Measurements from ENCODE around the gene KCNK5. TPM values are rescaled to one million over a fixed set of nuclear protein-coding genes. Genes with fewer than 3 reads are reported as not detected.
A peak's percentile ranks its signal among the peaks of the same experiment; 100 is the strongest.

Gene KCNK5
- total RNA-seq, 2 donors from 2014 or later: 10.9 to 14.7 TPM

DNA sequence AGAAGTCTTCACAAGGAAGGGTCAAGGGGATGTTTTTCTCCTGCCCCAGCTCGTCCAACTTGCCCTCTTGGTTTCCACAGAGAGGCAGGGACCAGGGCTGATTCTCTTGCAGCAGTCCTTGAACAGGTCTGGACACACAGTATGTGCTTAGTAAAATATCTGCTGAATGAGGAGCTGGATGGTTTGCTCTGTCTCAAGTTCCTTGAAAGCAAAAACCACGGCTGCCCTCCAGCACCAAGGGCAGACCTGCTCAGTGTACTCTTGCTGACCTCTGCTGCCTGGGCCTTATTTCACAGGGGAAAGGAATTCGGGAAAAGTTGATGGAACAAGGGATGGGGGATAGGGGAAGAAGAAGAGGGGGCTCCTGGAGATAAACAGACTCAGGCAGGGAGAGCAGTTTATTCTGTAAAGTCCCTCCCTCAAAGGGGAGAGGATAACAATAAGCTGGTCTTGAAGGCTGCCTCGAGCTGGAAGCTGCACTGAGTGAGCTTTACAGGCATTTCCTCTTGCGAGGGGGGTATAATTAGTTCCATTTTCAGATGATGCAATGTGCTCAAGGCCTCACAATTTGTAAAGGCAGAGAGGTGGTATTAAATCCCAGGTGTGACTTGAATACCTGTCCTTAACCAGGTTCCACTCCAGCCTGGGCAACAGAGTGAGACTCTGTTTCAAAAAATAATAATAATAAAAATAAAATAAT lies 10.3 kb downstream of the KCNK5 start:
- Mint-ChIP-seq H3K36me3 (ENCODE audit: insufficient read depth in 2 of 2) (peaks cover 1 to 25% of the 10 kb centered on the region in 2 donors), H3K4me1 (ENCODE audit: low read depth) (peaks cover 77% of the 10 kb centered on the region), H3K4me3 (no peak overlapping the region), H3K9me3 (no peaks in the 10 kb centered on the region), H3K27me3 (ENCODE audit: low read depth) (no peaks in the 10 kb centered on the region), H3K27ac (no peak overlapping the region)
- DNase-seq: no peak
- ATAC-seq (replicated peaks in 1 of 2): peak in 1 of 2 donors; percentile 39

DNA sequence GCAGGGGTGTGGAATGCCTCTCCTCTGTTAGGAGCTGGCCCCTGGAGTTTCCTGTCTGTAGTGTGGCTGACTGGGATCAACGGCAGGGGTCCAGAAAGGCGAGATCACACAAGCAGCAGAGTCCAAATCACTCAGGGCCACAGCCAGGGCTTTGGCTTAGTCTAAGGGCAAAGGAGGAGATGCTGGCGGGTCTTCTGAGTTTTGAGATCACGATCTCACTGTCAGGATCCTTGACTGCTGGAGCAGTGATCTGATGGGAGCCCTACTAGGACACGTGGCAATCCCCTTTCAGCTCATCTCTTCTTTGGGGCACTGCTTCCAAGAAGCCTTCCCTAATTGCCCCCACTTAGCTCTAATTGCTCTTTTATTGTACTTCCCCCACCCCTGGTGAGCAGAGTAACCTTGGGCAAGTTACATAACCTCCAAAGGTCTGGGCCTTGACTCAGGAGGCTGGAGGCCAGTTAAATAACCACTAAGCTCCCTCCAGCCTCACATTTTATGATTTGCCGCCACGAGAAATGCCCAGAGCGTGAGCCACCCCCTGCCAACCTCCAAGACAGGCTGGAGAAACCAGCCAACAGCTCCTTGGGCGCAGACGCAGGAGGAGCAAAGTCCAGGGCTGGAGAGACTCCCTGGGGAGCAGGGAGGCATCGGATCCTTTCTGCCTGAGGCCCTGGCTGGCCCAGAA lies 12.0 kb downstream of the KCNK5 start:
- DNase-seq: no peak
- ATAC-seq (replicated peaks in 1 of 2): no peak
- no peaks in the 10 kb centered on the region for H3K9me3 Mint-ChIP-seq
- H3K4me1 Mint-ChIP-seq (ENCODE audit: low read depth): peaks cover 62% of the 10 kb centered on the region
- H3K36me3 Mint-ChIP-seq (ENCODE audit: insufficient read depth in 2 of 2): peaks cover 0 to 20% of the 10 kb centered on the region in 2 donors
- H3K27me3 Mint-ChIP-seq (ENCODE audit: low read depth): no peaks in the 10 kb centered on the region
- H3K4me3 Mint-ChIP-seq: no peak overlapping the region
- H3K27ac Mint-ChIP-seq: no peak overlapping the region

DNA sequence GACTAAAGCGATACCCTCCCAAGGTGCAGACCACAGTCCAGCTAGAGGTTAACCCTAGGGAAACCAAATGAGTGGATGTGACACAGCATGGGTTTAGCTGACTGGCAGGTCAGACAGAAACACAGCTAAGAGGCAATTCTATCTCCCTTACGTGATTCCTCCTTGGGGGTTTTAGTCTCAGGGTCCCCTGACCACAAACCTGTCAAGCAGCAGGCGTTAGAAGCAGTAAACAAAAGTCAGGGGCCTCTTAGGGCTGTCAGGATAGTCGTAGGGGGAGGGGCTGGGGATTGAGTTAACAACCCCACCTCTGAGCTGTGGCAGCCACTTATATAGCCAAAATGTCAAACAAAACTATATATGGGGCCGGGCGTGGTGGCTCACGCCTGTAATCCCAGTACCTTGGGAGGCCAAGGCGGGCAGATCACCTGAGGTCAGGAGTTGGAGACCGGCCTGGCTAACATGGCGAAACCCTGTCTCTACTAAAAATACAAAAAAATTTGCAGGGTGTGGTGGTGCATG lies 13.6 kb downstream of the KCNK5 start:
- Mint-ChIP-seq H3K4me3 (no peak overlapping the region), H3K27ac (no peak overlapping the region), H3K27me3 (ENCODE audit: low read depth) (no peaks in the 10 kb centered on the region), H3K4me1 (ENCODE audit: low read depth) (peaks cover 54% of the 10 kb centered on the region), H3K36me3 (ENCODE audit: insufficient read depth in 2 of 2) (peaks cover 0 to 17% of the 10 kb centered on the region in 2 donors), H3K9me3 (no peaks in the 10 kb centered on the region)
- DNase-seq: no peak
- ATAC-seq (replicated peaks in 1 of 2): peak in 1 of 2 donors; percentile 25

DNA sequence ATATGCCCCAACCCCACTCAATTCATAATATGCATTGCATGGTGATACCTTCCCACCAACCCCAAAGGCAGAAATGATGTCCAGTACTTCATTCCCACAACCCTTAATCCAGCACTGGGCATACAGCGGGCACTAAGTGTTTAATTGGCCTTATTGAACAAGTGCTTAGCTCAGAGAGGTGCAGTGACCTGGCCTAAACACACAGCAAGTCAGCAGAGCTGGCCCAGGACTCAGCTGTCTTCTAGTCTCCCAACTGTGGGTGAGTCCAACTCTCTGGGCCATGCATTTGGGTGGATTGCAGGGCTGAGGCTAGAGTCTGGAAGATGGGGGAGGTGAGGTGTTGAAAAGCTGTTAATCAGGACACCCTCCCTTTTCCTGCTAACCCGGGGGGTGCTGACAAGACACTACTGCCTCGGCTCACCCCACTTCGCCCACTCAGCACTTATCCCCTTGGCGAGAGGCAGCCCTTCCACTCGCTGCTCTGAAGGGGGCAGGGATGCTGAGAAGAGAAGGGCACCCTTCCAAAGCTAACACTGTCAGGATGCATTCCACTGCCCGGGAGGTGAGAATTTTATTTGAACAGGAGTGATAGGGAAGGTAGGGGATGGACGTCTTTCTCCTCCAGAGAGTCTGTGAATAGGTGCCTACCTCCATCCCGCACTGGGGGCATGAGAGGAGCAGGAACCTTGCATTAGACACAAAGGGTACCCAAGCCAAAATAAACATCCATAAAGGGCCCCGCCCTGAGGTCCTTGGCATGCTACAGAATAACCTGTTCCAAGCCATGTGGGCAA lies 14.2 kb downstream of the KCNK5 start:
- Mint-ChIP-seq H3K27me3 (ENCODE audit: low read depth) (no peaks in the 10 kb centered on the region), H3K36me3 (ENCODE audit: insufficient read depth in 2 of 2) (peaks cover 0 to 17% of the 10 kb centered on the region in 2 donors), H3K27ac (no peak overlapping the region), H3K4me1 (ENCODE audit: low read depth) (peaks cover 54% of the 10 kb centered on the region), H3K4me3 (no peak overlapping the region), H3K9me3 (no peaks in the 10 kb centered on the region)
- no peak for ATAC-seq (replicated peaks in 1 of 2)
- DNase-seq: no peak

DNA sequence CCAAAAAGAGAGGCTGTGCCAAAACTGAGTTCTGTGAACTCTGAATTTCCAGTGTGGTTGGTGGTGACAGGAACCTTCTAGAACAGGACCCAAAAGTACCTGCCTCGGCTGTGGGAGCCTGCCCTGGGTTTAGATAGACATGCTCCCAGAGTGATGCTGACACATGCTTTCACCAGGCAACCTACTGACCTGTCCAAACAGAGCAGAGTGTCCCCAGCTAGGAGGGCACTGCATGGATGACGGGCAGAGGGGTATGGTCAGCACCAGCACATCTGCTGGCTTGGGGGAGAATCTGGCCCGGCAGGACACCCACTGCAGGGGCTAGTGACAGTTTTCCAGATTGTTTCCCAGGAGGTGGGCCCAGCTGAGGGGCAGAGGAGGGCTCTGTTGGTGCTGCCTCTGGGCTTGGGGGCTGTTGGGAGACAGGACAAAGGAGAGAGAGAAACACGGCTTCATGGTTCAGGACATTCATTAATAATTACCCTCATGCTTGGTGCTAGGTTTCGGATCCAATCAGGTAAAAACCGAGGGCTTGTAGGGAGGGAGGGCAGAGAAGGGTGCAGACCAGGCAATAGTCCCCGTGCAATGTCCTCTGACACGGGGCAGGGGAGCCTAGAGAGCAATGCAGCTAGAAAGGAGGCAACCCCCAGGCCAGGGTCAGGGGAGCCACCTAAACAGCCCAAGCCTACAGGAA lies 15.0 kb downstream of the KCNK5 start:
- ATAC-seq (replicated peaks in 1 of 2): no peak
- DNase-seq: no peak
- Mint-ChIP-seq H3K4me1 (ENCODE audit: low read depth) (peaks cover 55% of the 10 kb centered on the region), H3K27ac (no peak overlapping the region), H3K9me3 (no peaks in the 10 kb centered on the region), H3K4me3 (no peak overlapping the region), H3K36me3 (ENCODE audit: insufficient read depth in 2 of 2) (peaks cover 0 to 15% of the 10 kb centered on the region in 2 donors), H3K27me3 (ENCODE audit: low read depth) (no peaks in the 10 kb centered on the region)

DNA sequence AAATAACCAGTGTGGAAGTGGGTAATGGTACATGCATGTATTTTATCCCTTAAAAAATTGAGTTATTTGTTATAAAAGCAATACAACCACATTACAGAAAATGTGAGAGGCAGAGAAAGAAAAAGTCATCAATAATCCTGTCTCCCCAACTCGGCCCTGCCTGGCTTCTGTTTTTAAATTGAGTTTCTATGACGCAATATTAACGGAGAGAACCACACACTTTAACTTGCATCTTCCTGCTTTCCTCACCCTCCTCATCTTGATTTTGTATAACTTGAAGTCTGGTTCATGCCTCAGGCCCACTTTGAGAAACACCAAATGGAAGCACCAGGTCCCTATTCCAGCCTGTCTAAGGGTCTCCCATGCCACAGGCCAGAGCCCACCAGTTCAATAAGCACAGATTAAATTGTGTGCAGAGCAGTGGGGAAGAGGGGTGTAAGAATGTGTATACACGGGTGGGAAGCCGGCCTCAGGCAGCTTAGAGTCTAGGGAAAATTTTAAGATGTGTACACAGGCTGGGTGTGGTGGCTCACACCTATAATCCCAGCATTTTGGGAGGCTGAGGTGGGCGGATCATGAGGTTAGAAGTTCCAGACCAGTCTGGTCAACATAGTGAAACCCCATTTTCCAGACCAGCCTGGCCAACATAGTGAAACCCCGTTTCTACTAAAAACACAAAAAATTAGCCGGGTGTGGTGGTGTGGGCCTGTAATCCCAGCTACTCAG lies 15.9 kb downstream of the KCNK5 start:
- Mint-ChIP-seq H3K27me3 (ENCODE audit: low read depth) (no peaks in the 10 kb centered on the region), H3K27ac (no peak overlapping the region), H3K36me3 (ENCODE audit: insufficient read depth in 2 of 2) (peaks cover 0 to 12% of the 10 kb centered on the region in 2 donors), H3K4me3 (no peak overlapping the region), H3K4me1 (ENCODE audit: low read depth) (peaks cover 58% of the 10 kb centered on the region), H3K9me3 (no peaks in the 10 kb centered on the region)
- DNase-seq: no peak
- no peak for ATAC-seq (replicated peaks in 1 of 2)

DNA sequence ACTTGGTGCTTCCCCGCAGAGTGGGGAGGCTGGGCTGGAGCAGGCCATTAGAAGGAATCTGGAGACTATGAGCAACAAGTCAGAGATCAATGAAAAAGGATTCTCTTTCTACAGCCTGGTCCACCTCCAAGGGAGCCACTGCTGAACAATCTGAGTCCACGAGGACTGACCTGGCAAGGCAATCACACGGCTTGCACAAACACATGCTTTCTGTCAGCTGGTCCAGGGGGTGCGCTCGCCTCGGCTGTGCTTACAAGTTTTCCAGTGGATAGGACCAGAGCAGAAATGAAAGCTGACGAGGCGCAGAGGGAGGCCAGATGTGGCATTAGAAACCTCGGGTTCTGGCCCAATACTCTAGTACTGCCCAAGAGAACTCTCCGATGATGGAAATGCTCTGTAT lies 18.1 kb downstream of the KCNK5 start:
- Mint-ChIP-seq H3K27ac (no peak overlapping the region), H3K4me3 (no peak overlapping the region), H3K9me3 (no peaks in the 10 kb centered on the region), H3K36me3 (ENCODE audit: insufficient read depth in 2 of 2) (peaks cover 0 to 13% of the 10 kb centered on the region in 2 donors), H3K4me1 (ENCODE audit: low read depth) (peaks cover 57% of the 10 kb centered on the region), H3K27me3 (ENCODE audit: low read depth) (no peaks in the 10 kb centered on the region)
- DNase-seq: no peak
- ATAC-seq (replicated peaks in 1 of 2): no peak

DNA sequence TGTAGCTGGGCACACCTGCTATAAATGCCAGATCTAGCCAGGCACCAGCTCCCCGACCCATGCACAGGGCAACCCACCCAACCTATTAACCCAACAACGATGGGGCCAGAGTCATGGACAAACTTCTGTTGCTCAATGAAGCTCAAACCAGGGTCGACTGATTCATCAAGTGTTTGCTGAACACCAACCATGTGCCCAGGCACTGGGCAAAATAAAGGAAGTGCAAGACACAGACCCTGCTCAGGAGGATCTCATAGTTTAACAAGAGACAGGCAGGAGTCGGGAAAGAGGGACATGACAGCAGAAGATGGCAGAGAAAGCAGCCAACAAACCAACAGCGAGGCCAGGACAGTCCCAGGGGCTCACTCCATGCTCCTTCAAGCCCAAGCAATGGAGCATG lies 18.8 kb downstream of the KCNK5 start:
- DNase-seq (no peak), ATAC-seq (replicated peaks in 1 of 2) (no peak)
- H3K36me3 Mint-ChIP-seq (ENCODE audit: insufficient read depth in 2 of 2): peaks cover 2 to 12% of the 10 kb centered on the region in 2 donors
- H3K9me3 Mint-ChIP-seq: no peaks in the 10 kb centered on the region
- peaks cover 50% of the 10 kb centered on the region for H3K4me1 Mint-ChIP-seq (ENCODE audit: low read depth)
- no peaks in the 10 kb centered on the region for H3K27me3 Mint-ChIP-seq (ENCODE audit: low read depth)
- H3K4me3 Mint-ChIP-seq: no peak overlapping the region
- no peak overlapping the region for H3K27ac Mint-ChIP-seq

DNA sequence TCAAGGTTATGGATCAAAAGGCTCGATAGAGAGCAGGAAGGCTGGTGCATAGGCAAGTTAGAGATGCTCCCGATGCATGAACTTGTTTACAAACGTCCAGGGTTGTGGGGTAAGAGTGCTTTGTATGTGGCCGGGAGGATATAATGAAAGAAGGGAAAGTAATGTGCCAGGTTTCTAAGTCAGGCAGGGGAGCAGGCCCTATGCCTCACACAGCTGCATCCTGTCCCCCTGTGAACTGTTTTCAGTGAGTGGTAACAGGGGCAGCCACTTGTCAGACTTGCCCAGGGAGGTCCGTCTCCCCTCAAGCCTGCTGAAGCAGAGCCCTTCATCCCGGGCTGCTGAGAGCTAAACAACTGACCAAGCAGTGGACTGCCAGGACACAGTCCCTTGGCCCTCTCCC lies 19.4 kb downstream of the KCNK5 start:
- no peak for DNase-seq
- H3K27ac Mint-ChIP-seq: no peak overlapping the region
- H3K36me3 Mint-ChIP-seq (ENCODE audit: insufficient read depth in 2 of 2): peaks cover 2 to 12% of the 10 kb centered on the region in 2 donors
- H3K9me3 Mint-ChIP-seq: no peaks in the 10 kb centered on the region
- ATAC-seq (replicated peaks in 1 of 2): no peak
- H3K4me3 Mint-ChIP-seq: peak overlapping the region in 1 of 2 donors; percentile 6
- H3K27me3 Mint-ChIP-seq (ENCODE audit: low read depth): no peaks in the 10 kb centered on the region
- H3K4me1 Mint-ChIP-seq (ENCODE audit: low read depth): peaks cover 44% of the 10 kb centered on the region

DNA sequence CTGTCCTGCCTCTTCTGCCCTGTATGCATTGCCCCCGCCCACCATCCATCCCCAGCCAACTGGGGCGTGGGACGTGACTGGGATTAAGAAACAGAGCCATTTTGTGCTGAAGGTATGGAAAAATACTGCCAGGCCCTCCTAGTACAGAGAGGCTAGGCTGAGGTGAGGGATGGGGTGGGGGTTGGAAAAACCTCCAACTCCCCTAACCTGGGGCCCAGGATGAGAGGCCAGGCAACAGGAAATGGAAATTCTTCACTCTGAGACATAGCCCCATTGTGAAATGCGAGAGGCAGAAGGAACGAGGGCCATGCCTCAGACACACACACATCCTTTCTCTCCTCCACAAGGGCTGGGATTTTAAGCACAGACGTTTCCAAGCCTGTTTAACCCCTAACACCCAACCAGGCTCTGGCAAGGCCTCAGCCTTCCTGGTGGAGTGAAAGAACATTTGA lies 19.9 kb downstream of the KCNK5 start:
- Mint-ChIP-seq H3K36me3 (ENCODE audit: insufficient read depth in 2 of 2) (peaks cover 2 to 11% of the 10 kb centered on the region in 2 donors), H3K4me3 (no peak overlapping the region), H3K27me3 (ENCODE audit: low read depth) (no peaks in the 10 kb centered on the region), H3K4me1 (ENCODE audit: low read depth) (peaks cover 46% of the 10 kb centered on the region), H3K27ac (no peak overlapping the region), H3K9me3 (no peaks in the 10 kb centered on the region)
- ATAC-seq (replicated peaks in 1 of 2) (no peak), DNase-seq (no peak)

DNA sequence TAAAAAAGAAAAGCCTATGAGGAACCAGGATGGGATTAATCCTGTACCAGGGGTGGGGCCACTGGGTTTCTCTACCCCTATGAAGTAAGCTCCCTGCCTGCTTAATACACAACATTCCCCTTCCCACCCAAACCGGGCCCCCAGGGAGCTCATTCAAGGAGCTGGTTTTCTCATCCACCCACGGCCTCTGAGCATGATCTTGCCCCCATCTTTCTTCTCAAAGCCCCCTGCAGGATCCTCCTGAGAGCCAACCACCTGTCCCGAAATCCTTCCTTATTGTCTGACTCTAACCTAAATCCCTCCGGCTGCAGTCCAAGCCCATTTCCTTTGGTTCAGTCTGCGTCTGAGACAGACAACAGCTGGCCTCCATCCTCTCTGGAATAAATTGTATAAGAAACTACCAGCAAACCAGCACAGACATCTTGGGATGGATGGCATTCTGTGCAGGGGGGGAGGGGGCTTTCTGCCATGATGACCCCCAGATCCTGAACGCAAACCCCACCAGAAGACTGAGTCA lies 21.0 kb downstream of the KCNK5 start:
- H3K27me3 Mint-ChIP-seq (ENCODE audit: low read depth): no peaks in the 10 kb centered on the region

More for the DNA sequence above, 21.0 kb downstream of the KCNK5 start:
- Mint-ChIP-seq H3K27ac (peak overlapping the region; percentile 34), H3K4me1 (ENCODE audit: low read depth) (peaks cover 48% of the 10 kb centered on the region), H3K36me3 (ENCODE audit: insufficient read depth in 2 of 2) (peaks cover 2 to 7% of the 10 kb centered on the region in 2 donors), H3K4me3 (no peak overlapping the region), H3K9me3 (no peaks in the 10 kb centered on the region)
- DNase-seq (no peak), ATAC-seq (replicated peaks in 1 of 2) (no peak)

Measured in activated T-cell treated with anti-CD3 and anti-CD28 coated beads, Interleukin-2, amount 50 U/mL, for 72 hours (primary cell).